Stimulated activated CD4-positive, alpha-beta T cell treated with anti-CD3 and anti-CD28 coated beads, Interleukin-1b, Interleukin-23, amount 100 ng/mL, for 1 hour (primary cell): ENCODE measurements around the gene MROH2A.
"Not testable (repeated sequence)": the region's sequence is repeated elsewhere in the genome, so short reads cannot be mapped to it uniquely, and the experiment has no call there.

Experiments
- DNase-seq, 2 donors: peaks; one replicate each; pipeline ENCODE4 v3.0.0-alpha.2; 2020; ENCODE audit warnings: low read depth in 2 of 2

The MROH2A gene

GRCh38 chr2:233778030-233778429 lies at the start of gene MROH2A:
Gene MROH2A (plus strand): TSS chr2:233778330. CDS start chr2:233779359, 1,029 bp downstream.
- DNase-seq: no peak

GRCh38 chr2:233728723-233729301 lies 49.3 kb upstream of the MROH2A start, which contains the start of gene UGT1A3:
Gene UGT1A3 (plus strand): TSS chr2:233729042. CDS start chr2:233729127, 85 bp downstream.
- DNase-seq: no peak

- not testable (repeated sequence) for DNase-seq
Measured at GRCh38 chr2:233736868-233737653, 41.1 kb upstream of the MROH2A start.

- no peak for DNase-seq
Measured at GRCh38 chr2:233740870-233741269, 37.3 kb upstream of the MROH2A start.

- no peak for DNase-seq
Measured at GRCh38 chr2:233743464-233744259, 34.5 kb upstream of the MROH2A start.

GRCh38 chr2:233745073-233745755 lies 32.9 kb upstream of the MROH2A start:
- DNase-seq: no peak

GRCh38 chr2:233745838-233746237 lies 32.3 kb upstream of the MROH2A start:
- not testable (repeated sequence) for DNase-seq

- DNase-seq: no peak
Measured at GRCh38 chr2:233746475-233747282, 31.5 kb upstream of the MROH2A start.

- no peak for DNase-seq
Measured at GRCh38 chr2:233747283-233747544, 30.9 kb upstream of the MROH2A start.

GRCh38 chr2:233750689-233751088 lies 27.4 kb upstream of the MROH2A start:
- not testable (repeated sequence) for DNase-seq

- DNase-seq: not testable (repeated sequence)
Measured at GRCh38 chr2:233751212-233752009, 26.7 kb upstream of the MROH2A start.

- DNase-seq: no peak
Measured at GRCh38 chr2:233754872-233755611, 23.1 kb upstream of the MROH2A start.

- DNase-seq: no peak
Measured at GRCh38 chr2:233756429-233757081, 21.6 kb upstream of the MROH2A start.

GRCh38 chr2:233758141-233758540 lies 20.0 kb upstream of the MROH2A start:
- no peak for DNase-seq

GRCh38 chr2:233758849-233759248 lies 19.3 kb upstream of the MROH2A start:
- no peak for DNase-seq

- DNase-seq: no peak
Measured at GRCh38 chr2:233760043-233760442, 18.1 kb upstream of the MROH2A start, which contains the start of gene UGT1A1. Gene UGT1A1 (plus strand): TSS chr2:233760270. CDS start chr2:233760288, 18 bp downstream.

- DNase-seq: no peak
Measured at GRCh38 chr2:233761040-233761769, 16.9 kb upstream of the MROH2A start.

- no peak for DNase-seq
Measured at GRCh38 chr2:233764264-233764663, 13.9 kb upstream of the MROH2A start.
